ENCODE data around the gene TTC33. TPM values are rescaled to one million over a fixed set of nuclear protein-coding genes. Genes with fewer than 3 reads are reported as not detected.

The TTC33 gene
- total and polyA plus RNA-seq, 2 of the 13 experiments (the other 11 are each of a cell fraction or from before 2014, with no cell fraction given), result 4.5 to 20.0 TPM

DNA sequence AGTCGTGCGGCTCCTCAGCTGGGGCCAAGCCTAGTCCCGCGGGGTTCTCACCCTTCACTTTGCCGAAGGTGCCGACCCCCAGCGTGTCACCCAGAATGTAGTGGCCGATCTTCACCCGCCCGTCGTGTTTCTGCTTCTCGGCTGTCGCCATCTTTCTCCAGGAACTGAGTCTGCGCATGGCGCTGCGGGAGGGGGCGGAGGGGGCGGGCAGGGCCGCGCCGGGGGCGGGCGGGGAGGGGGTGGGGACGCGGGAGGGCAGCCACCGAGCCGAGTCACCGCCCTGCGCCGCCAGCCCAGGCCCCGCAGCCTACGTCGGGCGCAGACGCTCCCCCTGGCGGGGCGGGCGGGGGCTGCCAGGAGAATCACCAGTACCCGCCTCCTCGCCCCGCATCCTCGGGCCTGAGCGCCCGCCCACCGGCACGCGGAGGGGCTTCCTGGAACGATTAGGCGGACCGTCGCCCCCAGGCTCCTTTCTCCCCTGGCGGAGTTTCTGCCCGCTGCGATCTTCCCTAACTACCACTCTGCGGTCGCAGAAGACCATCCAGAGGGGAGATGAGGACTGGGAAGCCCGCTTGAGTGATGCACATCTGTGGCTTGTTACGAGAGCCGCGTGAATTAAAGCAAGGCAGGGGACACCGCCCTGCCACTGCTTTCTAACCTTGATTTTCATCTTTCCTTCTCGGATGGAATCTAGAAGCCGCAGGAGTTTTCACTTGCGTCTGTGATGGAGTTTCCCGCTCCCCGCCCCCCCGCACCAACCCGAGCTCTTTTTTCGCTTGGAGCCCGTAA, 42.4 kb upstream of the TTC33 start, which contains the start of gene PRKAA1 (continued):
- TF ChIP-seq IRF9 (CRISPR knock-in tag; IDR thresholded peaks at IDR 0.05; ENCODE audit: borderline replicate concordance), result 0 out of 2 replicates have a peak, but pooled peaks have one; percentile 9
- 0 out of 2 replicates have a peak, but pooled peaks have one; percentile 66 for TF ChIP-seq ZNF878 (CRISPR knock-in tag; IDR thresholded peaks at IDR 0.05)
- no peak for TF ChIP-seq RFX1 (IDR thresholded peaks at IDR 0.05)
- TF ChIP-seq XRCC5 (optimal IDR thresholded peaks at IDR 0.05; ENCODE audit: low read length), result no peak
- TF ChIP-seq ZNF331 (CRISPR knock-in tag; IDR thresholded peaks at IDR 0.05), result peak; percentile 47; the same call in 1 of the 2 replicates
- no peak; the same call in 1 of the 2 replicates for TF ChIP-seq TARDBP (CRISPR knock-in tag; IDR thresholded peaks at IDR 0.05)
- TF ChIP-seq, protein P1, sequence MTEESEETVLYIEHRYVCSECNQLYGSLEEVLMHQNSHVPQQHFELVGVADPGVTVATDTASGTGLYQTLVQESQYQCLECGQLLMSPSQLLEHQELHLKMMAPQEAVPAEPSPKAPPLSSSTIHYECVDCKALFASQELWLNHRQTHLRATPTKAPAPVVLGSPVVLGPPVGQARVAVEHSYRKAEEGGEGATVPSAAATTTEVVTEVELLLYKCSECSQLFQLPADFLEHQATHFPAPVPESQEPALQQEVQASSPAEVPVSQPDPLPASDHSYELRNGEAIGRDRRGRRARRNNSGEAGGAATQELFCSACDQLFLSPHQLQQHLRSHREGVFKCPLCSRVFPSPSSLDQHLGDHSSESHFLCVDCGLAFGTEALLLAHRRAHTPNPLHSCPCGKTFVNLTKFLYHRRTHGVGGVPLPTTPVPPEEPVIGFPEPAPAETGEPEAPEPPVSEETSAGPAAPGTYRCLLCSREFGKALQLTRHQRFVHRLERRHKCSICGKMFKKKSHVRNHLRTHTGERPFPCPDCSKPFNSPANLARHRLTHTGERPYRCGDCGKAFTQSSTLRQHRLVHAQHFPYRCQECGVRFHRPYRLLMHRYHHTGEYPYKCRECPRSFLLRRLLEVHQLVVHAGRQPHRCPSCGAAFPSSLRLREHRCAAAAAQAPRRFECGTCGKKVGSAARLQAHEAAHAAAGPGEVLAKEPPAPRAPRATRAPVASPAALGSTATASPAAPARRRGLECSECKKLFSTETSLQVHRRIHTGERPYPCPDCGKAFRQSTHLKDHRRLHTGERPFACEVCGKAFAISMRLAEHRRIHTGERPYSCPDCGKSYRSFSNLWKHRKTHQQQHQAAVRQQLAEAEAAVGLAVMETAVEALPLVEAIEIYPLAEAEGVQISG (CRISPR knock-in tag; IDR thresholded peaks at IDR 0.05), result peak; percentile 73
- peak; percentile 40; the same call in 1 of the 2 replicates for TF ChIP-seq ZNF792 (CRISPR knock-in tag; IDR thresholded peaks at IDR 0.05)
- TF ChIP-seq ASH2L (IDR thresholded peaks at IDR 0.05; ENCODE audit: insufficient read length, low read depth, low read length), result peak; percentile 31
- TF ChIP-seq, protein P2, sequence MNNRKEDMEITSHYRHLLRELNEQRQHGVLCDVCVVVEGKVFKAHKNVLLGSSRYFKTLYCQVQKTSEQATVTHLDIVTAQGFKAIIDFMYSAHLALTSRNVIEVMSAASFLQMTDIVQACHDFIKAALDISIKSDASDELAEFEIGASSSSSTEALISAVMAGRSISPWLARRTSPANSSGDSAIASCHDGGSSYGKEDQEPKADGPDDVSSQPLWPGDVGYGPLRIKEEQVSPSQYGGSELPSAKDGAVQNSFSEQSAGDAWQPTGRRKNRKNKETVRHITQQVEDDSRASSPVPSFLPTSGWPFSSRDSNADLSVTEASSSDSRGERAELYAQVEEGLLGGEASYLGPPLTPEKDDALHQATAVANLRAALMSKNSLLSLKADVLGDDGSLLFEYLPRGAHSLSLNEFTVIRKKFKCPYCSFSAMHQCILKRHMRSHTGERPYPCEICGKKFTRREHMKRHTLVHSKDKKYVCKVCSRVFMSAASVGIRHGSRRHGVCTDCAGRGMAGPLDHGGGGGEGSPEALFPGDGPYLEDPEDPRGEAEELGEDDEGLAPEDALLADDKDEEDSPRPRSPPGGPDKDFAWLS (CRISPR knock-in tag; IDR thresholded peaks at IDR 0.05; ENCODE audit: borderline replicate concordance), result no peak
- TF ChIP-seq THYN1 (CRISPR knock-in tag; IDR thresholded peaks at IDR 0.05; ENCODE audit: borderline replicate concordance, low read depth), result no peak
- TF ChIP-seq ARNTL (CRISPR knock-in tag; IDR thresholded peaks at IDR 0.05), result peak; percentile 6
- TF ChIP-seq ZNF800 (CRISPR knock-in tag; IDR thresholded peaks at IDR 0.05), result no peak; the same call in 1 of the 2 replicates
- TF ChIP-seq HINFP (CRISPR knock-in tag; IDR thresholded peaks at IDR 0.05; ENCODE audit: low read depth), result peak; percentile 61; the same call in 1 of the 2 replicates
